GM23338 (cell line): ENCODE measurements around the gene ERC2. TPM values are rescaled to one million over a fixed set of nuclear protein-coding genes. Genes with fewer than 3 reads are reported as not detected.

Experiments used
- ATAC-seq: fragments of 200-7000 bp; cut with Tn5 transposase; 3 replicates; pipeline ENCODE4 v1.9.1; 2020
- DNase-seq: peaks from one replicate; pipeline ENCODE4 v3.0.0-alpha.2; 2015; ENCODE audit warnings: low spot score
- H2AFZ ChIP-seq: fragments of 200-600 bp; sonication (generic); 2 replicates; pipeline ENCODE4 v1.8.0; 2016; ENCODE audit warnings: antibody characterized with exemption, mild to moderate bottlenecking, moderate library complexity
- H3F3A ChIP-seq: fragments of 200-600 bp; sonication (generic); replicated peaks from 2 replicates; pipeline ENCODE4 v1.8.0; 2017; ENCODE audit warnings: antibody characterized with exemption, mixed run types, low read depth
- H3K27ac ChIP-seq: fragments of 200-600 bp; sonication (generic); 2 replicates; pipeline ENCODE4 v1.6.1; 2016; ENCODE audit warnings: low read depth
- H3K27me3 ChIP-seq: fragments of 200-600 bp; sonication (generic); 2 replicates; pipeline ENCODE4 v1.8.0; 2016; ENCODE audit warnings: mild to moderate bottlenecking, mixed run types, moderate library complexity; ENCODE audit not compliant: insufficient read depth
- H3K36me3 ChIP-seq: fragments of 200-600 bp; sonication (generic); 2 replicates; pipeline ENCODE4 v1.8.0; 2016; ENCODE audit warnings: mild to moderate bottlenecking; ENCODE audit not compliant: insufficient read depth
- H3K4me1 ChIP-seq: fragments of 200-600 bp; sonication (generic); 2 replicates; pipeline ENCODE4 v1.8.0; 2016; ENCODE audit warnings: mild to moderate bottlenecking, moderate library complexity; ENCODE audit not compliant: insufficient read depth
- H3K4me2 ChIP-seq: fragments of 200-600 bp; sonication (generic); 2 replicates; pipeline ENCODE4 v1.7.1; 2017; ENCODE audit warnings: mixed run types
- H3K4me3 ChIP-seq: fragments of 200-600 bp; sonication (generic); 2 replicates; pipeline ENCODE4 v1.6.1; 2016; ENCODE audit warnings: mixed run types
- H3K79me2 ChIP-seq: fragments of 200-600 bp; sonication (generic); replicated peaks from 2 replicates; pipeline ENCODE4 v1.8.0; 2017; ENCODE audit warnings: mild to moderate bottlenecking; ENCODE audit not compliant: insufficient read depth
- H3K9me2 ChIP-seq: fragments of 200-600 bp; sonication (generic); 2 replicates; pipeline ENCODE4 v1.8.0; 2017; ENCODE audit not compliant: insufficient read depth
- H4K20me1 ChIP-seq: fragments of 200-600 bp; sonication (generic); replicated peaks from 2 replicates; pipeline ENCODE4 v1.8.0; 2017; ENCODE audit warnings: mild to moderate bottlenecking; ENCODE audit not compliant: insufficient read depth
- H3K27ac Mint-ChIP-seq: 2 replicates; pipeline ENCODE4 v1.8.0; 2020; ENCODE audit warnings: inconsistent platforms, mild to moderate bottlenecking, moderate library complexity, mixed read lengths
- H3K27me3 Mint-ChIP-seq: 3 replicates; pipeline ENCODE4 v1.8.0; 2022; ENCODE audit warnings: low read depth, mild to moderate bottlenecking, moderate library complexity, mixed read lengths, inconsistent platforms; ENCODE audit not compliant: insufficient read depth, poor library complexity
- H3K36me3 Mint-ChIP-seq: 3 replicates; pipeline ENCODE4 v1.8.0; 2021; ENCODE audit warnings: low read depth, mild to moderate bottlenecking, inconsistent platforms, moderate library complexity, mixed read lengths
- H3K4me1 Mint-ChIP-seq: 3 replicates; pipeline ENCODE4 v1.8.0; 2020; ENCODE audit warnings: mild to moderate bottlenecking, inconsistent platforms, mixed read lengths
- H3K4me3 Mint-ChIP-seq: 3 replicates; pipeline ENCODE4 v1.8.0; 2021; ENCODE audit warnings: moderate library complexity, mild to moderate bottlenecking, inconsistent platforms, mixed read lengths
- H3K9me3 Mint-ChIP-seq: 3 replicates; pipeline ENCODE4 v1.8.0; 2020; ENCODE audit warnings: moderate library complexity, mild to moderate bottlenecking, inconsistent platforms, mixed read lengths
- CREB1 ChIP-seq: fragments of 250-450 bp; sonication (Bioruptor Pico); IDR thresholded peaks from 2 replicates; pipeline ENCODE4 v1.5.0; 2020; ENCODE audit warnings: low read depth, mild to moderate bottlenecking, moderate library complexity
- EZH2 ChIP-seq: fragments of 200-600 bp; sonication (generic); IDR thresholded peaks from one replicate; pipeline ENCODE4 v1.8.0; 2017; ENCODE audit warnings: antibody characterized with exemption, mild to moderate bottlenecking, low read depth; ENCODE audit not compliant: unreplicated experiment
- POLR2AphosphoS5 ChIP-seq: IDR thresholded peaks from 2 replicates; pipeline ENCODE4 v1.6.1; 2016; ENCODE audit warnings: antibody characterized with exemption, low read depth
- ZNF114 ChIP-seq: fragments of 250-450 bp; sonication (Bioruptor Pico); IDR thresholded peaks from 2 replicates; pipeline ENCODE4 v1.5.0; 2020; ENCODE audit warnings: mild to moderate bottlenecking, moderate library complexity
- ZNF331 ChIP-seq: fragments of 250-450 bp; sonication (Bioruptor Pico); IDR thresholded peaks from 2 replicates; pipeline ENCODE4 v1.5.0; 2020; ENCODE audit warnings: low read depth, mild to moderate bottlenecking, moderate library complexity
- polyA plus RNA-seq: library from polyadenylated mRNA; unstranded; fragments of >200 nt; fragmentation: Nextera tagmentation; extraction: Ambion mirVana; gene quantifications from 2 replicates; pipeline ENCODE4 v1.2.1, GENCODE V29; 2016
- total RNA-seq: library from RNA; depleted of rRNA; stranded (reverse); fragments of >200 nt; shearing (Covaris generic); gene quantifications from 2 replicates; pipeline ENCODE4 v1.2.3, GENCODE V29; 2014
- TF ChIP-seq, protein P1 (sequence below), 2 experiments: fragments of 200-600 bp in 1 of 2; sonication (generic) in 1 of 2; conservative IDR thresholded peaks; 2 replicates each; pipeline versions ENCODE4 v1.5.1 to v1.6.1; 2016 to 2017; ENCODE audit warnings: antibody characterized with exemption in 2 of 2, low read depth in 2 of 2, mild to moderate bottlenecking in 2 of 2, moderate library complexity in 1 of 2
- TF ChIP-seq, protein P2 (sequence below): fragments of 250-450 bp; sonication (Bioruptor Pico); IDR thresholded peaks from 2 replicates; pipeline ENCODE4 v1.5.0; 2020; ENCODE audit warnings: mild to moderate bottlenecking, moderate library complexity

Gene ERC2
- total and polyA plus RNA-seq, 2 experiments from 2014 or later, result 11.8 to 13.7 TPM

DNA sequence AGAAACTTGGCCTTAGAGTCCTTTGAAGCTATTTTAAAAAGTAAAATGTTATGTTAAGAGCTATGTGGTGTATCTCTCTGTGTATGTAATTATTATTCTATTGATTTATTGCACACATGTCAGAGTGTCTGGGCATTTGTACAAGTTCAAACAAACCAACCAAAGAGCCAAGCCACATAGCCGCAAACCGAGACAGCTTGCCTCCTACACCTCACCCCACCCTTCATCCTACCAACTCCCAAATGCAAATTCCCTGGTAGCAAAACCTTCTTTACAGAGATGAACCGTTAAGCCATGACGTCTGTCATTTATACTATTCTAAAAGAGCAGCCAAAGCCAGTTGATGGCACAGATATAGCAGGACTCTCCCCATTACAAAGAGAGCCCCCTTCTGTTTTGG is 332.3 kb downstream of the ERC2 start:
- DNase-seq, result no peak
- Histone ChIP-seq H2AFZ (no peak overlapping the region), H3K4me1 (peaks cover 14% of the 10 kb centered on the region), H3K79me2 (no peaks in the 10 kb centered on the region), H3K9me2 (no peaks in the 10 kb centered on the region), H3K4me2 (no peak overlapping the region), H3K27me3 (no peaks in the 10 kb centered on the region), H3F3A (no peaks in the 10 kb centered on the region), H3K27ac (no peak overlapping the region), H3K4me3 (no peak overlapping the region), H3K36me3 (no peaks in the 10 kb centered on the region), H4K20me1 (no peaks in the 10 kb centered on the region)
- Mint-ChIP-seq H3K9me3 (no peaks in the 10 kb centered on the region), H3K36me3 (no peaks in the 10 kb centered on the region), H3K4me1 (peaks cover 16% of the 10 kb centered on the region; the same call in 2 of the 3 replicates), H3K4me3 (no peak overlapping the region), H3K27ac (no peak overlapping the region; the same call in 1 of the 2 replicates), H3K27me3 (no peaks in the 10 kb centered on the region)
- TF ChIP-seq EZH2, result no peak
- TF ChIP-seq, protein P1, sequence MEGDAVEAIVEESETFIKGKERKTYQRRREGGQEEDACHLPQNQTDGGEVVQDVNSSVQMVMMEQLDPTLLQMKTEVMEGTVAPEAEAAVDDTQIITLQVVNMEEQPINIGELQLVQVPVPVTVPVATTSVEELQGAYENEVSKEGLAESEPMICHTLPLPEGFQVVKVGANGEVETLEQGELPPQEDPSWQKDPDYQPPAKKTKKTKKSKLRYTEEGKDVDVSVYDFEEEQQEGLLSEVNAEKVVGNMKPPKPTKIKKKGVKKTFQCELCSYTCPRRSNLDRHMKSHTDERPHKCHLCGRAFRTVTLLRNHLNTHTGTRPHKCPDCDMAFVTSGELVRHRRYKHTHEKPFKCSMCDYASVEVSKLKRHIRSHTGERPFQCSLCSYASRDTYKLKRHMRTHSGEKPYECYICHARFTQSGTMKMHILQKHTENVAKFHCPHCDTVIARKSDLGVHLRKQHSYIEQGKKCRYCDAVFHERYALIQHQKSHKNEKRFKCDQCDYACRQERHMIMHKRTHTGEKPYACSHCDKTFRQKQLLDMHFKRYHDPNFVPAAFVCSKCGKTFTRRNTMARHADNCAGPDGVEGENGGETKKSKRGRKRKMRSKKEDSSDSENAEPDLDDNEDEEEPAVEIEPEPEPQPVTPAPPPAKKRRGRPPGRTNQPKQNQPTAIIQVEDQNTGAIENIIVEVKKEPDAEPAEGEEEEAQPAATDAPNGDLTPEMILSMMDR (conservative IDR thresholded peaks at IDR 0.05; ENCODE audit: low read depth in 2 of 2), result peak in 1 of 2 experiments; percentile 48; a peak in 2 of 4 replicates
- peak; percentile 31; the same call in 1 of the 3 replicates for ATAC-seq

GRCh38 chr3:56133423-56133822 is 334.8 kb downstream of the ERC2 start:
- H3K4me3 Mint-ChIP-seq, result no peak overlapping the region
- TF ChIP-seq, protein P1 (conservative IDR thresholded peaks at IDR 0.05; ENCODE audit: low read depth in 2 of 2), result no peak
- TF ChIP-seq EZH2 (no peak), ZNF331 (CRISPR knock-in tag) (no peak), CREB1 (CRISPR knock-in tag) (no peak), POLR2AphosphoS5 (no peak), ZNF114 (no peak)
- TF ChIP-seq, protein P2, sequence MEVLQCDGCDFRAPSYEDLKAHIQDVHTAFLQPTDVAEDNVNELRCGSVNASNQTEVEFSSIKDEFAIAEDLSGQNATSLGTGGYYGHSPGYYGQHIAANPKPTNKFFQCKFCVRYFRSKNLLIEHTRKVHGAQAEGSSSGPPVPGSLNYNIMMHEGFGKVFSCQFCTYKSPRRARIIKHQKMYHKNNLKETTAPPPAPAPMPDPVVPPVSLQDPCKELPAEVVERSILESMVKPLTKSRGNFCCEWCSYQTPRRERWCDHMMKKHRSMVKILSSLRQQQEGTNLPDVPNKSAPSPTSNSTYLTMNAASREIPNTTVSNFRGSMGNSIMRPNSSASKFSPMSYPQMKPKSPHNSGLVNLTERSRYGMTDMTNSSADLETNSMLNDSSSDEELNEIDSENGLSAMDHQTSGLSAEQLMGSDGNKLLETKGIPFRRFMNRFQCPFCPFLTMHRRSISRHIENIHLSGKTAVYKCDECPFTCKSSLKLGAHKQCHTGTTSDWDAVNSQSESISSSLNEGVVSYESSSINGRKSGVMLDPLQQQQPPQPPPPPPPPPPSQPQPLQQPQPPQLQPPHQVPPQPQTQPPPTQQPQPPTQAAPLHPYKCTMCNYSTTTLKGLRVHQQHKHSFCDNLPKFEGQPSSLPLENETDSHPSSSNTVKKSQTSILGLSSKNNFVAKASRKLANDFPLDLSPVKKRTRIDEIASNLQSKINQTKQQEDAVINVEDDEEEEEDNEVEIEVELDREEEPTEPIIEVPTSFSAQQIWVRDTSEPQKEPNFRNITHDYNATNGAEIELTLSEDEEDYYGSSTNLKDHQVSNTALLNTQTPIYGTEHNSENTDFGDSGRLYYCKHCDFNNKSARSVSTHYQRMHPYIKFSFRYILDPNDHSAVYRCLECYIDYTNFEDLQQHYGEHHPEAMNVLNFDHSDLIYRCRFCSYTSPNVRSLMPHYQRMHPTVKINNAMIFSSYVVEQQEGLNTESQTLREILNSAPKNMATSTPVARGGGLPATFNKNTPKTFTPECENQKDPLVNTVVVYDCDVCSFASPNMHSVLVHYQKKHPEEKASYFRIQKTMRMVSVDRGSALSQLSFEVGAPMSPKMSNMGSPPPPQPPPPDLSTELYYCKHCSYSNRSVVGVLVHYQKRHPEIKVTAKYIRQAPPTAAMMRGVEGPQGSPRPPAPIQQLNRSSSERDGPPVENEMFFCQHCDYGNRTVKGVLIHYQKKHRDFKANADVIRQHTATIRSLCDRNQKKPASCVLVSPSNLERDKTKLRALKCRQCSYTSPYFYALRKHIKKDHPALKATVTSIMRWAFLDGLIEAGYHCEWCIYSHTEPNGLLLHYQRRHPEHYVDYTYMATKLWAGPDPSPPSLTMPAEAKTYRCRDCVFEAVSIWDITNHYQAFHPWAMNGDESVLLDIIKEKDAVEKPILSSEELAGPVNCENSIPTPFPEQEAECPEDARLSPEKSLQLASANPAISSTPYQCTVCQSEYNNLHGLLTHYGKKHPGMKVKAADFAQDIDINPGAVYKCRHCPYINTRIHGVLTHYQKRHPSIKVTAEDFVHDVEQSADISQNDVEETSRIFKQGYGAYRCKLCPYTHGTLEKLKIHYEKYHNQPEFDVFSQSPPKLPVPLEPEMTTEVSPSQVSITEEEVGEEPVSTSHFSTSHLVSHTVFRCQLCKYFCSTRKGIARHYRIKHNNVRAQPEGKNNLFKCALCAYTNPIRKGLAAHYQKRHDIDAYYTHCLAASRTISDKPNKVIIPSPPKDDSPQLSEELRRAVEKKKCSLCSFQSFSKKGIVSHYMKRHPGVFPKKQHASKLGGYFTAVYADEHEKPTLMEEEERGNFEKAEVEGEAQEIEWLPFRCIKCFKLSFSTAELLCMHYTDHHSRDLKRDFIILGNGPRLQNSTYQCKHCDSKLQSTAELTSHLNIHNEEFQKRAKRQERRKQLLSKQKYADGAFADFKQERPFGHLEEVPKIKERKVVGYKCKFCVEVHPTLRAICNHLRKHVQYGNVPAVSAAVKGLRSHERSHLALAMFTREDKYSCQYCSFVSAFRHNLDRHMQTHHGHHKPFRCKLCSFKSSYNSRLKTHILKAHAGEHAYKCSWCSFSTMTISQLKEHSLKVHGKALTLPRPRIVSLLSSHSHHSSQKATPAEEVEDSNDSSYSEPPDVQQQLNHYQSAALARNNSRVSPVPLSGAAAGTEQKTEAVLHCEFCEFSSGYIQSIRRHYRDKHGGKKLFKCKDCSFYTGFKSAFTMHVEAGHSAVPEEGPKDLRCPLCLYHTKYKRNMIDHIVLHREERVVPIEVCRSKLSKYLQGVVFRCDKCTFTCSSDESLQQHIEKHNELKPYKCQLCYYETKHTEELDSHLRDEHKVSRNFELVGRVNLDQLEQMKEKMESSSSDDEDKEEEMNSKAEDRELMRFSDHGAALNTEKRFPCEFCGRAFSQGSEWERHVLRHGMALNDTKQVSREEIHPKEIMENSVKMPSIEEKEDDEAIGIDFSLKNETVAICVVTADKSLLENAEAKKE (CRISPR knock-in tag), result no peak

More at GRCh38 chr3:56133423-56133822, 334.8 kb downstream of the ERC2 start:
- H3K27me3 Mint-ChIP-seq, result no peaks in the 10 kb centered on the region
- H3K4me1 ChIP-seq, result peaks cover 18% of the 10 kb centered on the region
- H3K27ac Mint-ChIP-seq, result no peak overlapping the region
- no peaks in the 10 kb centered on the region for H4K20me1 ChIP-seq
- no peaks in the 10 kb centered on the region for H3F3A ChIP-seq
- no peak overlapping the region for H2AFZ ChIP-seq
- H3K36me3 Mint-ChIP-seq, result no peaks in the 10 kb centered on the region
- no peaks in the 10 kb centered on the region for H3K9me3 Mint-ChIP-seq
- DNase-seq (no peak), ATAC-seq (no peak)
- H3K9me2 ChIP-seq, result no peaks in the 10 kb centered on the region
- no peaks in the 10 kb centered on the region for H3K79me2 ChIP-seq
- H3K27me3 ChIP-seq, result no peaks in the 10 kb centered on the region
- no peaks in the 10 kb centered on the region for H3K36me3 ChIP-seq
- H3K4me2 ChIP-seq, result no peak overlapping the region
- no peak overlapping the region for H3K4me3 ChIP-seq
- peaks cover 31% of the 10 kb centered on the region; the same call in 2 of the 3 replicates for H3K4me1 Mint-ChIP-seq
- H3K27ac ChIP-seq, result no peak overlapping the region
